Measurements from ENCODE around the gene CCDC86. TPM values are rescaled to one million over a fixed set of nuclear protein-coding genes. Genes with fewer than 3 reads are reported as not detected.

CCDC86 gene
- total and polyA plus RNA-seq, 9 of the 15 experiments (the other 6 are each of a cell fraction or from before 2014, with no cell fraction given) = 4.6 to 102 (median 25.2) TPM

DNA sequence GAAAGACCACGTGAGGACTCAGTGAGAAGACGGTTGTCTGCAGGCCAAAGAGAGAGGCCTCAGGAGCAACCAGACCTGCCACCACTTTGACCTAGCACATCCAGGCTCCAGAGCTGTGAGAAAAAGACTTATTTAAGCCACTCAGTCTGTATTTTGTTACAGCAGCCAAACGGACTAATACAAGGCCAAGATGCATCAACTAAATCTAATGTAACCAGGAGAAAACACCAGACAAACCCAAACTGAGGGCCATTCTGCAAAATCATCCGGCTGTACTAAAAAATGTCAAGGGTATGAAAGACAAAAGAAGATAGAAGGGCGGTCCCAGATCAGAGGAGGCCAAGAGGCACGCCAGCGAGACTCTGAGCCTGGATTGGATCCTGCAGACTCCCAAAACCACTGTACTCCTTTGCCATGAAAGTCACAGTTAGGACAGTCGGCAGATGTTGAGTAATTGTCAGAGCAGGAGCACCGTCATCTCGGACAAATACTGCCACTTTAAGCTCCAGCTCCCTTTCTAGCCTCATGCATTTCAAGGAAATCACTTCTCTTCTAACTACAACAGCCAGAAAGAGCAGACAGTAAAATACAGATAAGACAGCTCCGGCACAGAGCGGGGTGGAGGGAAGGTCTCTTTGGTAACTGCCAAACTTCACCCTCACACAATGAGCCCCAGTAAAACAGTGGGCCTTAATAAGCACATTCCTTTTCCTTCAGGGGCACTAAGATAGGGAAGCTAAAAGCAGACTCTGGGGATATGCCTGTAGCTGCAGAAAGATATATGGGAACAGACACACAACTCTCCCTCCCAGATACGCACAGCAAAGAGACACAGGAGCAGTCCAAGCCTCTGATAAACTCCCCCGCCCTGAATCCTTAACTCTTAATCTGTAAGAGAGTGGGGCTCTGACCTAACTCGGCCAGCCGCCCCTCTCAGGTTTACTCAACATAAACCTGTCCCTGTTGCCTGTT is 21.9 kb downstream of the CCDC86 start (continued):
- TF ChIP-seq, protein P1, sequence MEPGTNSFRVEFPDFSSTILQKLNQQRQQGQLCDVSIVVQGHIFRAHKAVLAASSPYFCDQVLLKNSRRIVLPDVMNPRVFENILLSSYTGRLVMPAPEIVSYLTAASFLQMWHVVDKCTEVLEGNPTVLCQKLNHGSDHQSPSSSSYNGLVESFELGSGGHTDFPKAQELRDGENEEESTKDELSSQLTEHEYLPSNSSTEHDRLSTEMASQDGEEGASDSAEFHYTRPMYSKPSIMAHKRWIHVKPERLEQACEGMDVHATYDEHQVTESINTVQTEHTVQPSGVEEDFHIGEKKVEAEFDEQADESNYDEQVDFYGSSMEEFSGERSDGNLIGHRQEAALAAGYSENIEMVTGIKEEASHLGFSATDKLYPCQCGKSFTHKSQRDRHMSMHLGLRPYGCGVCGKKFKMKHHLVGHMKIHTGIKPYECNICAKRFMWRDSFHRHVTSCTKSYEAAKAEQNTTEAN (CRISPR knock-in tag; IDR thresholded peaks at IDR 0.05) = no peak
- TF ChIP-seq MBD2 (IDR thresholded peaks at IDR 0.05; ENCODE audit: borderline replicate concordance, low read depth) (no peak), ASH1L (IDR thresholded peaks at IDR 0.05; ENCODE audit: borderline replicate concordance, low read depth, partially characterized antibody) (no peak), FOXJ3 (CRISPR knock-in tag; IDR thresholded peaks at IDR 0.05) (no peak), LEF1 (IDR thresholded peaks at IDR 0.05) (0 out of 2 replicates have a peak, but pooled peaks have one; percentile 33), ZFP1 (CRISPR knock-in tag; IDR thresholded peaks at IDR 0.05) (no peak)
- TF ChIP-seq, protein P2, sequence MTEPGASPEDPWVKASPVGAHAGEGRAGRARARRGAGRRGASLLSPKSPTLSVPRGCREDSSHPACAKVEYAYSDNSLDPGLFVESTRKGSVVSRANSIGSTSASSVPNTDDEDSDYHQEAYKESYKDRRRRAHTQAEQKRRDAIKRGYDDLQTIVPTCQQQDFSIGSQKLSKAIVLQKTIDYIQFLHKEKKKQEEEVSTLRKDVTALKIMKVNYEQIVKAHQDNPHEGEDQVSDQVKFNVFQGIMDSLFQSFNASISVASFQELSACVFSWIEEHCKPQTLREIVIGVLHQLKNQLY (CRISPR knock-in tag; conservative IDR thresholded peaks at IDR 0.05) = no peak
- TF ChIP-seq, protein P3, sequence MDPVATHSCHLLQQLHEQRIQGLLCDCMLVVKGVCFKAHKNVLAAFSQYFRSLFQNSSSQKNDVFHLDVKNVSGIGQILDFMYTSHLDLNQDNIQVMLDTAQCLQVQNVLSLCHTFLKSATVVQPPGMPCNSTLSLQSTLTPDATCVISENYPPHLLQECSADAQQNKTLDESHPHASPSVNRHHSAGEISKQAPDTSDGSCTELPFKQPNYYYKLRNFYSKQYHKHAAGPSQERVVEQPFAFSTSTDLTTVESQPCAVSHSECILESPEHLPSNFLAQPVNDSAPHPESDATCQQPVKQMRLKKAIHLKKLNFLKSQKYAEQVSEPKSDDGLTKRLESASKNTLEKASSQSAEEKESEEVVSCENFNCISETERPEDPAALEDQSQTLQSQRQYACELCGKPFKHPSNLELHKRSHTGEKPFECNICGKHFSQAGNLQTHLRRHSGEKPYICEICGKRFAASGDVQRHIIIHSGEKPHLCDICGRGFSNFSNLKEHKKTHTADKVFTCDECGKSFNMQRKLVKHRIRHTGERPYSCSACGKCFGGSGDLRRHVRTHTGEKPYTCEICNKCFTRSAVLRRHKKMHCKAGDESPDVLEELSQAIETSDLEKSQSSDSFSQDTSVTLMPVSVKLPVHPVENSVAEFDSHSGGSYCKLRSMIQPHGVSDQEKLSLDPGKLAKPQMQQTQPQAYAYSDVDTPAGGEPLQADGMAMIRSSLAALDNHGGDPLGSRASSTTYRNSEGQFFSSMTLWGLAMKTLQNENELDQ (CRISPR knock-in tag; IDR thresholded peaks at IDR 0.05; ENCODE audit: borderline replicate concordance) = no peak
- TF ChIP-seq, protein P4, sequence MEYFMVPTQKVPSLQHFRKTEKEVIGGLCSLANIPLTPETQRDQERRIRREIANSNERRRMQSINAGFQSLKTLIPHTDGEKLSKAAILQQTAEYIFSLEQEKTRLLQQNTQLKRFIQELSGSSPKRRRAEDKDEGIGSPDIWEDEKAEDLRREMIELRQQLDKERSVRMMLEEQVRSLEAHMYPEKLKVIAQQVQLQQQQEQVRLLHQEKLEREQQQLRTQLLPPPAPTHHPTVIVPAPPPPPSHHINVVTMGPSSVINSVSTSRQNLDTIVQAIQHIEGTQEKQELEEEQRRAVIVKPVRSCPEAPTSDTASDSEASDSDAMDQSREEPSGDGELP (CRISPR knock-in tag; IDR thresholded peaks at IDR 0.05; ENCODE audit: borderline replicate concordance) = no peak
- TF ChIP-seq, protein P5, sequence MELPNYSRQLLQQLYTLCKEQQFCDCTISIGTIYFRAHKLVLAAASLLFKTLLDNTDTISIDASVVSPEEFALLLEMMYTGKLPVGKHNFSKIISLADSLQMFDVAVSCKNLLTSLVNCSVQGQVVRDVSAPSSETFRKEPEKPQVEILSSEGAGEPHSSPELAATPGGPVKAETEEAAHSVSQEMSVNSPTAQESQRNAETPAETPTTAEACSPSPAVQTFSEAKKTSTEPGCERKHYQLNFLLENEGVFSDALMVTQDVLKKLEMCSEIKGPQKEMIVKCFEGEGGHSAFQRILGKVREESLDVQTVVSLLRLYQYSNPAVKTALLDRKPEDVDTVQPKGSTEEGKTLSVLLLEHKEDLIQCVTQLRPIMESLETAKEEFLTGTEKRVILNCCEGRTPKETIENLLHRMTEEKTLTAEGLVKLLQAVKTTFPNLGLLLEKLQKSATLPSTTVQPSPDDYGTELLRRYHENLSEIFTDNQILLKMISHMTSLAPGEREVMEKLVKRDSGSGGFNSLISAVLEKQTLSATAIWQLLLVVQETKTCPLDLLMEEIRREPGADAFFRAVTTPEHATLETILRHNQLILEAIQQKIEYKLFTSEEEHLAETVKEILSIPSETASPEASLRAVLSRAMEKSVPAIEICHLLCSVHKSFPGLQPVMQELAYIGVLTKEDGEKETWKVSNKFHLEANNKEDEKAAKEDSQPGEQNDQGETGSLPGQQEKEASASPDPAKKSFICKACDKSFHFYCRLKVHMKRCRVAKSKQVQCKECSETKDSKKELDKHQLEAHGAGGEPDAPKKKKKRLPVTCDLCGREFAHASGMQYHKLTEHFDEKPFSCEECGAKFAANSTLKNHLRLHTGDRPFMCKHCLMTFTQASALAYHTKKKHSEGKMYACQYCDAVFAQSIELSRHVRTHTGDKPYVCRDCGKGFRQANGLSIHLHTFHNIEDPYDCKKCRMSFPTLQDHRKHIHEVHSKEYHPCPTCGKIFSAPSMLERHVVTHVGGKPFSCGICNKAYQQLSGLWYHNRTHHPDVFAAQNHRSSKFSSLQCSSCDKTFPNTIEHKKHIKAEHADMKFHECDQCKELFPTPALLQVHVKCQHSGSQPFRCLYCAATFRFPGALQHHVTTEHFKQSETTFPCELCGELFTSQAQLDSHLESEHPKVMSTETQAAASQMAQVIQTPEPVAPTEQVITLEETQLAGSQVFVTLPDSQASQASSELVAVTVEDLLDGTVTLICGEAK (IDR thresholded peaks at IDR 0.05) = 0 out of 2 replicates have a peak, but pooled peaks have one; percentile 32
- TF ChIP-seq, protein P5 (CRISPR knock-in tag; IDR thresholded peaks at IDR 0.05) = no peak
